ENCODE results near the gene TNIK.

GRCh38 chr3:171323938-171324536 lies 136.2 kb downstream of the TNIK start:
- TF ChIP-seq REST (IDR thresholded peaks at IDR 0.05; ENCODE audit: low read depth, low read length) (no peak), CTCF (IDR thresholded peaks at IDR 0.05) (no peak)
